MM.1S (cell line): ENCODE results near the gene RNF113A.

Source experiments
- DNase-seq: peaks from one replicate; pipeline ENCODE4 v3.0.0-alpha.2; 2015
- H2AFZ ChIP-seq: fragments of 300-600 bp; sonication (generic); 2 replicates; pipeline ENCODE4 v1.6.0; 2016; ENCODE audit warnings: antibody characterized with exemption, low read length
- H3F3A ChIP-seq: fragments of 300-600 bp; sonication (generic); 2 replicates; pipeline ENCODE4 v1.6.1; 2016; ENCODE audit warnings: mild to moderate bottlenecking, antibody characterized with exemption, low read length, moderate library complexity, mixed read lengths; ENCODE audit not compliant: insufficient read depth
- H3K27ac ChIP-seq: fragments of 300-600 bp; sonication (generic); 2 replicates; pipeline ENCODE4 v1.5.1; 2016; ENCODE audit warnings: mild to moderate bottlenecking, low read length
- H3K27me3 ChIP-seq: fragments of 300-600 bp; sonication (generic); replicated peaks from 2 replicates; pipeline ENCODE4 v1.6.0; 2016; ENCODE audit warnings: low read length; ENCODE audit not compliant: insufficient read depth
- H3K36me3 ChIP-seq: fragments of 300-600 bp; sonication (generic); replicated peaks from 2 replicates; pipeline ENCODE4 v1.6.1; 2016; ENCODE audit warnings: mild to moderate bottlenecking, low read length, mixed read lengths; ENCODE audit not compliant: insufficient read depth
- H3K4me1 ChIP-seq: fragments of 300-600 bp; sonication (generic); 2 replicates; pipeline ENCODE4 v1.6.1; 2016; ENCODE audit warnings: low read length, mixed read lengths
- H3K4me2 ChIP-seq: fragments of 300-600 bp; sonication (generic); 2 replicates; pipeline ENCODE4 v1.6.0; 2016; ENCODE audit warnings: low read depth, low read length
- H3K4me3 ChIP-seq: fragments of 300-600 bp; sonication (generic); 2 replicates; pipeline ENCODE4 v1.5.1; 2016; ENCODE audit warnings: low read length, mixed read lengths
- H3K79me2 ChIP-seq: fragments of 300-600 bp; sonication (generic); 2 replicates; pipeline ENCODE4 v1.6.1; 2016; ENCODE audit warnings: mixed run types, low read length, mixed read lengths
- H3K9ac ChIP-seq: fragments of 300-600 bp; sonication (generic); 2 replicates; pipeline ENCODE4 v1.6.1; 2016; ENCODE audit warnings: low read length, mixed read lengths
- H3K9me2 ChIP-seq: fragments of 300-600 bp; sonication (generic); replicated peaks from 2 replicates; pipeline ENCODE4 v1.6.1; 2016; ENCODE audit warnings: mild to moderate bottlenecking, low read length, mixed read lengths; ENCODE audit not compliant: insufficient read depth
- H3K9me3 ChIP-seq: fragments of 300-600 bp; sonication (generic); replicated peaks from 2 replicates; pipeline ENCODE4 v1.6.1; 2016; ENCODE audit warnings: mild to moderate bottlenecking, low read length, mixed read lengths; ENCODE audit not compliant: insufficient read depth
- H4K20me1 ChIP-seq: fragments of 300-600 bp; sonication (generic); 2 replicates; pipeline ENCODE4 v1.6.1; 2016; ENCODE audit warnings: mild to moderate bottlenecking, low read length, moderate library complexity, mixed read lengths; ENCODE audit not compliant: insufficient read depth
- CTCF ChIP-seq: fragments of 300-600 bp; sonication (generic); IDR thresholded peaks from 2 replicates; pipeline ENCODE4 v1.5.1; 2016; ENCODE audit warnings: antibody characterized with exemption, low read length, mixed read lengths
- EZH2 ChIP-seq: fragments of 300-600 bp; sonication (generic); optimal IDR thresholded peaks from 2 replicates; pipeline ENCODE3; 2017; ENCODE audit warnings: low read depth, mild to moderate bottlenecking, antibody characterized with exemption, low read length, mixed read lengths
- EZH2phosphoT487 ChIP-seq: fragments of 300-600 bp; sonication (generic); IDR thresholded peaks from 2 replicates; pipeline ENCODE4 v1.6.1; 2018; ENCODE audit warnings: antibody characterized with exemption, low read length

The RNF113A gene

DNA sequence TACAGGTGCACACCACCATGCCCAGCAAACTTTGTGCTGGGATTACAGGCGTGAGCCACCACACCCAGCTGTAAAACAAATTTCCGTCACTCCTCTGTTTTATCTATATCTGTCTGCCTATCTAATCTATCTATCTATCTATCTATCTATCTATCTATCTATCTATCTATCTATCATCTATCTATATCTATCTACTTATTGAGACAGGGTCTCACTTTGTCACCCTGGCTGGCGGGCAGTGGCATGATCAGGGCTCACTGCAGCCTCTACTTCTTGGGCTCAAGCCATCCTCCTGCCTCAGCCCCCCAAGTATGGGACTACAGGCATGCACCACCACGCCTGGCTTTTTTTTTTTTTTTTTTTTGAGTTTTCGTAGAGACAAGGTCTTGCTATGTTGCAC is 44.8 kb upstream of the RNF113A start:
- no peak for DNase-seq
- Histone ChIP-seq H3K9me2 (no peaks in the 10 kb centered on the region), H3K9ac (no peak overlapping the region), H3K36me3 (no peaks in the 10 kb centered on the region), H3K27me3 (no peaks in the 10 kb centered on the region), H3K9me3 (no peaks in the 10 kb centered on the region), H3K27ac (no peak overlapping the region), H4K20me1 (no peaks in the 10 kb centered on the region), H3F3A (no peaks in the 10 kb centered on the region), H2AFZ (no peak overlapping the region), H3K4me1 (no peaks in the 10 kb centered on the region), H3K79me2 (no peaks in the 10 kb centered on the region), H3K4me3 (no peak overlapping the region), H3K4me2 (no peak overlapping the region)
- no peak for TF ChIP-seq CTCF
- no peak for TF ChIP-seq EZH2
- no peak for TF ChIP-seq EZH2phosphoT487

DNA sequence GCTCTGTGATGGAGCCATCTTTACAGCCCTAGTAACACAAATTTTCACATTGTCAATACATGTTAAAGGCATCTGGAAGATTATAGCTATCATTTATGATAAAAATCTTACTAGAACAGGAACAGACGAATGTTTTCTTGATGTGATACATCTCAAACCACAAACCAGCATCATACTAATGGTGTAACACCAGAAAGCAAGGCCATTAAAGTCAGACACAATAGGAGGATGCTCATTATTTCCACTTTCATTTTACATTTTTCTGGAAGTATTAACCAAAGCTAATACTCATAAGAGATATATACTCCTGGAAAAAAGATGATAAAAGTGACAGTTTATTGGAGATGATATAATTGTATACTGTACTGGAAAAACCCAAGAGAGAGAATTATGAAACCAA is 29.4 kb upstream of the RNF113A start:
- H3K36me3 ChIP-seq = no peaks in the 10 kb centered on the region
- H2AFZ ChIP-seq = no peak overlapping the region
- no peaks in the 10 kb centered on the region for H3F3A ChIP-seq
- no peaks in the 10 kb centered on the region for H3K9me2 ChIP-seq
- no peak overlapping the region for H3K4me2 ChIP-seq
- H3K9ac ChIP-seq = no peak overlapping the region
- no peaks in the 10 kb centered on the region for H3K4me1 ChIP-seq
- no peak overlapping the region for H3K4me3 ChIP-seq
- H3K79me2 ChIP-seq = no peaks in the 10 kb centered on the region
- no peak for DNase-seq
- no peaks in the 10 kb centered on the region for H4K20me1 ChIP-seq
- TF ChIP-seq EZH2phosphoT487 (no peak), EZH2 (no peak), CTCF (no peak)
- H3K27ac ChIP-seq = no peak overlapping the region
- no peaks in the 10 kb centered on the region for H3K9me3 ChIP-seq
- H3K27me3 ChIP-seq = no peaks in the 10 kb centered on the region

GRCh38 chrX:119899125-119899524 is 27.6 kb upstream of the RNF113A start:
- H3K79me2 ChIP-seq = no peaks in the 10 kb centered on the region
- H3F3A ChIP-seq = no peaks in the 10 kb centered on the region
- no peak overlapping the region for H3K9ac ChIP-seq
- no peak overlapping the region for H3K27ac ChIP-seq
- H3K4me3 ChIP-seq = no peak overlapping the region
- no peaks in the 10 kb centered on the region for H3K27me3 ChIP-seq
- DNase-seq = no peak
- TF ChIP-seq CTCF (no peak), EZH2 (no peak), EZH2phosphoT487 (no peak)
- H4K20me1 ChIP-seq = no peaks in the 10 kb centered on the region
- H3K9me2 ChIP-seq = no peaks in the 10 kb centered on the region
- H2AFZ ChIP-seq = no peak overlapping the region
- no peak overlapping the region for H3K4me2 ChIP-seq
- H3K36me3 ChIP-seq = no peaks in the 10 kb centered on the region
- H3K9me3 ChIP-seq = no peaks in the 10 kb centered on the region
- H3K4me1 ChIP-seq = no peaks in the 10 kb centered on the region
